SK-MEL-5 (cell line): ENCODE measurements around the gene RAB37. TPM values are rescaled to one million over a fixed set of nuclear protein-coding genes. Genes with fewer than 3 reads are reported as not detected.

Experiments used
- DNase-seq: peaks from one replicate; pipeline ENCODE4 v3.0.0-alpha.2; 2016; ENCODE audit warnings: low read depth, low spot score
- in situ Hi-C: cut with HindIII; loops from 2 replicates; pipeline ENCODE4 v1.10.0; 2016; ENCODE audit warnings: low sequenced_read_pairs, high pct_unique_total_duplicates, low pct_unique_long_range_greater_than_20kb
- polyA plus RNA-seq, 2 experiments: library from polyadenylated mRNA; depleted of rRNA; stranded (reverse); fragments of >200 nt; gene quantifications; 2 replicates each; pipeline ENCODE4 v1.2.3, GENCODE V29; 2015
- total RNA-seq: library from RNA; depleted of rRNA; stranded (reverse); fragments of >200 nt; shearing (Covaris generic); gene quantifications from 2 replicates; pipeline ENCODE4 v1.2.3, GENCODE V29; 2014; rRNA removed

The RAB37 gene
- total RNA-seq: 0.40 and 0.66 TPM in 2 replicates
- 0.21 and 1.6 TPM in 2 replicates for polyA plus RNA-seq (2015; cell fraction: cytosol; rRNA removed)
- polyA plus RNA-seq (2015; cell fraction: nucleus; rRNA removed): 0.19 and 0.58 TPM in 2 replicates

GRCh38 chr17:74736513-74737298 is at the start of gene RAB37:
Gene RAB37 (plus strand): TSS chr17:74737256. CDS start chr17:74737273, 17 bp downstream.
- DNase-seq: no peak
- in situ Hi-C loops: no loop called here

- DNase-seq: no peak
- in situ Hi-C loops: no loop called here
Measured at GRCh38 chr17:74687886-74688285, 49.2 kb upstream of the RAB37 start.

- DNase-seq: no peak
- in situ Hi-C loops: no loop called here
Measured at GRCh38 chr17:74690409-74690825, 46.6 kb upstream of the RAB37 start.

GRCh38 chr17:74691151-74691550 is 45.9 kb upstream of the RAB37 start:
- no peak for DNase-seq

GRCh38 chr17:74694081-74694480 is 43.0 kb upstream of the RAB37 start:
- in situ Hi-C loops: no loop called here

More at GRCh38 chr17:74691151-74691550, 45.9 kb upstream of the RAB37 start:
- in situ Hi-C loops: no loop called here

GRCh38 chr17:74695629-74696028 is 41.4 kb upstream of the RAB37 start:
- in situ Hi-C loops: no loop called here
- DNase-seq: no peak

More at GRCh38 chr17:74694081-74694480, 43.0 kb upstream of the RAB37 start:
- no peak for DNase-seq

- peak; percentile 82 for DNase-seq
- in situ Hi-C loops: no loop called here
Measured at GRCh38 chr17:74697515-74697914, 39.5 kb upstream of the RAB37 start.

- no peak for DNase-seq
- in situ Hi-C loops: no loop called here
Measured at GRCh38 chr17:74698069-74698468, 39.0 kb upstream of the RAB37 start.

GRCh38 chr17:74699236-74699635 is 37.8 kb upstream of the RAB37 start:
- in situ Hi-C loops: no loop called here
- DNase-seq: no peak

GRCh38 chr17:74702116-74702871 is 34.8 kb upstream of the RAB37 start:
- in situ Hi-C loops: no loop called here

GRCh38 chr17:74703311-74703710 is 33.7 kb upstream of the RAB37 start:
- in situ Hi-C loops: no loop called here
- no peak for DNase-seq

More at GRCh38 chr17:74702116-74702871, 34.8 kb upstream of the RAB37 start:
- no peak for DNase-seq

GRCh38 chr17:74704544-74704943 is 32.5 kb upstream of the RAB37 start:
- in situ Hi-C loops: no loop called here
- DNase-seq: no peak

GRCh38 chr17:74711058-74711824 is 25.8 kb upstream of the RAB37 start:
- in situ Hi-C loops: no loop called here
- no peak for DNase-seq

- in situ Hi-C loops: no loop called here
- no peak for DNase-seq
Measured at GRCh38 chr17:74712301-74712700, 24.8 kb upstream of the RAB37 start.

GRCh38 chr17:74712756-74713155 is 24.3 kb upstream of the RAB37 start, which contains the start of gene CD300LF:
Gene CD300LF (minus strand): TSS chr17:74712923. CDS start chr17:74712866, 57 bp downstream.
- DNase-seq: no peak
- in situ Hi-C loops: no loop called here

GRCh38 chr17:74713171-74713755 is 23.8 kb upstream of the RAB37 start:
- in situ Hi-C loops: no loop called here
- DNase-seq: no peak

- in situ Hi-C loops: no loop called here
- no peak for DNase-seq
Measured at GRCh38 chr17:74715144-74715543, 21.9 kb upstream of the RAB37 start.
